SH-SY5Y (cell line): ENCODE results near the gene ICOS.

Experiments used
- GATA2 ChIP-seq: IDR thresholded peaks from 2 replicates; pipeline ENCODE4 v1.6.1; 2011; ENCODE audit warnings: mild to moderate bottlenecking, low read depth, low read length
- GATA3 ChIP-seq: IDR thresholded peaks from 2 replicates; pipeline ENCODE4 v1.6.1; 2011; ENCODE audit warnings: low read depth, mild to moderate bottlenecking, low read length, moderate library complexity

The ICOS gene

DNA sequence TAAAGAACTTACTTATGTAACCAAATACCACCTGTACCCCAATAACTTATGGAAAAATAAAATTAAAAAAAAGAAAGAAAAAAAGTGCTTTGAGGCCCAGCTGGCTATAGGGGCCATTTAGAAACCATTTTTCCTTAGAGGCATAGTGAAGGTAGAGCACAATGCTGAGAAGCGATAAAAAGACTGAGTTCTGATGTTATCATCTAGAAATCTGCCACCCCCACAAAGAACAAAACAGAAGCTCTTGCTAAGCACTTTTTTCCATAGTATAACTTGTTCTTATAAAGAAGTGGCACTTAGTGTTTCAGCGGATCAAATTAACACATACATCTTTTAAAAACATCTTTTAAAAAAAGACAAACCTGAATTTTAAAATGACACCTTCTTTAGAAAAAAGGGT, 51.4 kb downstream of the ICOS start:
- TF ChIP-seq GATA2 = no peak
- no peak for TF ChIP-seq GATA3

DNA sequence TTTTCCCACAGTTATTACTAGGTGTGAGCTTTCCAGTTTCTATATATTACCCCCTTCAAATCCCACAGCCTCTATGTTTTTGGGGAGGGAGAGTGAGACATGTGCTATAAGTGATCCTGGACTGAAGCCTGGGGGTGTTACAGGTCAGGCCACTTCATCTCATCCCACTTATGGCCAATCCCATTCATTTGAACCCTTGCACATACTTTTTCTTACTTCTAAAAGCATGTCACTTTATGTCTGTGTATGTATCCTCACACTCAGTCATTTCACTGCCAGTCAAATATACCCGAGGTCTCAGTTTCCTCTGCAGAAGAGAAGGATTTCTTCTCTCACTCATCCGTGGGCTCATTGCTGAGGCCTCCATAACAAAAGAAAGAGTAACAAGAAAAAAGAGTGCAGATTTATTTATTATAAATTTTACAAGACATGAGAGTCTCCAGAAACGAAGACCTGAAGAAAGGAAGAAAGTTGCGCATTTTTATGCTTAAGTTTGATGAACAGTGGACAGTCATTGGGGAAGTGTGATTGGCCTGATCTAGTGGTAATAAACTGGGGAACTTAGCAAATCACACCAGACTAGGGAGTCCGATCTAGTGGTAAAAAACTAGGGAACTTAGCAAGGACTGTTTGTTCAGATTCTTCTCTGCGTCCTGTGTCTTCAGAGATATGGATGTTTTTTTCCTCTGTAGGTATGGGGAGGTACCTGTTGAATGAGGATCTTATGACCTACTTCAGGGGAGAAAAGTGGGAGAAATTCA, 52.1 kb downstream of the ICOS start:
- no peak for TF ChIP-seq GATA3
- no peak for TF ChIP-seq GATA2

DNA sequence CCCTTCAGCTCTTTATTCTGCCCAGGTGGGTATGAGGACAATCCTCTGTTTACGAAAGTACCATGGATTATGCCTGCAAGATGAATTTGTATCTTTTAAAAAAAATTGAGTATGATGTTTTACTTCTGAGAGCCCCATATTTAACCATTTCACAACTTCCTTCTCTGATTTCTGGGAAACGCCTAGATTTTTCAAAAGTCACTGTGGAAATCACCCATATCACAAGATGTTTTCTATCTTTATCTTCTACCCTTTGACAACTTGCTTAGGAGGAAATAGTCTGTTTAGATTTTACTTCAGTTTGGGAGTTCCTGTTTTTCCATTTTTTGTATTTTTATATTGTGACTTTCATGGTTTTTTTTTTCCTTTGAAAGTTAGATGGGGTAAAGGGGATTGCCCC, 53.0 kb downstream of the ICOS start:
- TF ChIP-seq GATA2 = no peak
- TF ChIP-seq GATA3 = no peak

DNA sequence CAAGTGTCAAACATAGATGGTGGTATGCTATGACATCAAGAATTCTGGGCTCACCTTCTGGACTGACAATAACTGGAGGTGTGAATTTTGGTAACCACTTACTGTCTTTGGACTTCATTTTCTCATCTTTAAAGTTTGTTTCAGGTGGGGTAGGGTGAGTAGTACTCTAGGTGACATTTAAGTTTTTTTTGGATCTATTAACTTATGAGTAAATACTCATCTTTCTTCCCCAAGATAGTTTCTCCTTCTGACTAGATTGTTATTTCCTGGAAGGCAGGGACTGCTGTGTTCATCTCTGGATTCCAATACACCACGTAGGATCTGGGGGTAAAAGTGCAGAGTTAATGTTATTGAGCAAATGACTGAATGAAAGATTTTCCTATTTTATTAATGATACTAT, 55.9 kb downstream of the ICOS start:
- no peak for TF ChIP-seq GATA3
- no peak for TF ChIP-seq GATA2

DNA sequence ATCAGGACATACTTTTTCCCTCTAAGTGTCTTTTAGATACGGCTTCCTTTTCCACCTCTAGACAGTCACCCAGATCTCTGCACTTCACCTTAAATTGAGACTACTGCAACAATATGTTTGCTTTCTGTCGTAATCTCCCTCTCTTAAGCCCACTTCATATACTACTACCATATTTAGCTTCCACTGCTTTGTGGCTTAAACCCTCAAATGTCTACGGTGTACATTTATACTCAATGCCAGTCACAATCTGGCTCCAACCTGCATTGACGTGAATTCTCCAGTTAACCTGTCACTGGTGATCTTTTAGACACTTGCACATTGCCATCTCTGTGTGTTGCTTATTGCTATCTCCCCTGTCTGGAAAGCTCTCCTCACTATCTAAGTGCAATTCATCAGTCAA, 56.4 kb downstream of the ICOS start:
- TF ChIP-seq GATA3 = no peak
- TF ChIP-seq GATA2 = no peak

DNA sequence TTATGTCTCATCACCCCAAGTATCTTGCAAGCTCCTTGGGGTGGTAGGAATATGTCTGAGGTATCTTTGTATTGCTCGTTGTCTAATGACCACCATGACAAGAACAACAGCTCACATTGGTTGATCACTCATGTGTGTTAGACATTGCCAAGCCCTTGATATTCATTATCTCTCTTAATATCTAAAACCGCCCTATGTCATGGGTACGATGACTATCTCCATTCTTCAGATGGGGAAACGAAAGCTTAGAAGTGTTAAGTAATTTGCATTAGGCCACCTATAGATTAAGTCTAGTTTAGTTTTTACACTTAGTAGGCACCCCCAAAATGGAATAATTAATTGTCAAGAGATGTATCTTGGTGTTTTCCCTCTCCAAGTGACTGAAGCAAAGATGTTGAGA, 57.0 kb downstream of the ICOS start:
- no peak for TF ChIP-seq GATA3
- no peak for TF ChIP-seq GATA2

DNA sequence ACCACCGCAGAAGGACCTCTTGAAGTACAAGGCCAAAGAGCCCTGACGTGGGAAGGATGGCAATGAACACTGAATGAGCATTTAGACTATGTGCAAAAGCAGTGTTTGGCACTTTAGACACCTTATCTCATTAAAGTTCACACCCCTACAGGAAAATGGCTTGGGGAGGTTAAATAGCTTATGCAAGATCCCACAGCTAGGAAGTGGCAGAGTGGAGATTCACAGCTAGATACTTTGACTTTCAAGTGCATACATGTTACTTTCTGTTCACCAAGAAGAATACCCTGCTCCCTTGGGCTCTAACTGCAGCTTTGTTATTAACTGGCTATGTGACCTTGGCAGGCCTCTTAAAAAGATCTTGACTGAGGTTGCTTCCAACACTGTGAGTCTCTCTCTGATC, 58.2 kb downstream of the ICOS start:
- TF ChIP-seq GATA2 = no peak
- no peak for TF ChIP-seq GATA3

DNA sequence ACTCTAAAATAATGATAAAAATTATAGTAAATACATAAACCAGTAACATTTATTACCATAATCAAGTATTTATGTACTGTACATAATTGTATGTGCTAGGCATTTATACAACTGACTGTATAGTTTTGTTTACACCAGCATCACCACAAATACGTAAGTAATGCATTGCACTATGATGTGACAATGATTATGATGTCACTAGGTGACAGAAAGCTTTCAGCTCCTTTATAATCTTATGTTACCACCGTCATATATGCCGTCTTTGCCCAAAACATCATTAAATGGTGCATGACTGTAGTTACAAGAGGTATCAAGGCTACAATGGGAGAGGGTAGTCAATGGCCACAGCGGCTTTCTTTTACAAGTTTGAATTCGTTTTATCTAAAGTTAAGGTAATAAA, 60.1 kb downstream of the ICOS start:
- no peak for TF ChIP-seq GATA2

DNA sequence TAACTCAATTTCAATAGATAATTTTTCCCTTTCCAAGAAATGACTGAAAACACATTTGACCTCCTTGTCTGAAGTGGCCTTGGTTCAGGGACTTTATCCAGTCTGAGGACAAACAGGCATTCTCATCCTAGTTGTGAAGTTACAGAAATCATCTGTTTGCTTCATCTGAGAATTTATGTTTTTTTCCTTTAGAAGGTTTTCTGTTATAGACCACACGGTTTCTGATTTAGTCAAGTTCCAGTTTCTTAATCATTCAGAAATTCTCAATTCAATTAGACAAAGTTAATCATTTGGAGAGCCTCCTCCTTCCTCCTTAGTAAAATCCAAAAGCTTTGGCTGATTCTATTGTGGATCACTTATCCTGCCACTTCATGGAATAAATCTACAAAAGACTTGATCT, 60.9 kb downstream of the ICOS start:
- no peak for TF ChIP-seq GATA3
- no peak for TF ChIP-seq GATA2

DNA sequence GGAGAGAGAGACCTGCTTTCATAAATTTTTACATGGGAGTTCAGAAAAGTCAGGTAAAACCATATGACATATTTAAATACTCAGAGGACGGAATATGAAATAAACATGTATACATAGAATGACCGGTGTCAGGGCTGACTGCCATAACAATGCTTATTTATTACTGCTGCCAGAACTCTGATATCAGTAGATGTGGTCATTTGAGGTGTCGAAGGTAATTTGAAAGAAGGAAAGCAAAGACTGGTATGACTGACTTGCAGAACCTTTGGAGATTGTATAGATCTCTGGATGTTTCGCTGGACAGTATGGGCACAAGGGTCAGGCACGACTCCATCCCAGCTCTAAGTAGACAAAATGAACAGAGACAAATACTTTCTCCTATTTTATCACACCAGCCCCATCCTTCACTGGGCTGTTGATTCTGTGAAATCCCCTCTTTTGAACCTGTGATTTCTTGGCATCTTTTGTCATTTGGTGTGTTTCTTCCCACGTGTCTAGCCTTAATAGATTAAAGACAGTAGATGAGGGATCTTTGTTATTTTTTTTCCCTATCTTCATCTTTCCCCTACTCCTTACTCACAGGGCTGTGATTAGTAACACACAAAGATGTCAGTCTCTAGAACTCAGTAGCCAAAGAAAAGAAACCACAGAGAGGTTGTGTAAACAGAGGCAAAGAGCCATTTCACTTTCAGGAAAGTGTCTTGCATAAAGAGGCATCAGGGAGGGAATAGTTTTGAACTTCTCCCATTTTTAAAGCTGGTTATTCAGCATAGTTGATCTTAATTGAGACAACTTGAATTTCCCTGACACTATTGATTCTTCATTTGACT, 61.6 kb downstream of the ICOS start:
- no peak for TF ChIP-seq GATA3

DNA sequence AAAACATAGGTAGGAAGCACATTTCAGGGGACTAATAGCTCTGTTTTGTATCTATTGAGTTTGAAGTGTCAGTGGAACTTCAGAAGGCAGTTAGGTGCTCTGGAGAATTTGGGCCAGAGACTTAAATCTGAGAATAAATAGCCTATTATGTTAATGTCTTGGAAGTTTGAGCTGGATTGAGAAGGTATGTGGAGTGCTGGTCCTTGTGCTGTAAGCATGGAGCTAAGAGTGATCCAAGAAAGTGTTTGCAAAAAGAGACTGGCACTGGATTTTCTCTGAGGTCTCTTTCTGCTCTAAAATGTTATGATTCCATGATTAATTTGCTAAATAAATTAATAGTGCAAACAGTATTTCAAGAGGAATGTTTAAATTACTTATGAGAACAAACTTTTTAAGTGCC, 63.3 kb downstream of the ICOS start:
- TF ChIP-seq GATA2 (no peak), GATA3 (no peak)

DNA sequence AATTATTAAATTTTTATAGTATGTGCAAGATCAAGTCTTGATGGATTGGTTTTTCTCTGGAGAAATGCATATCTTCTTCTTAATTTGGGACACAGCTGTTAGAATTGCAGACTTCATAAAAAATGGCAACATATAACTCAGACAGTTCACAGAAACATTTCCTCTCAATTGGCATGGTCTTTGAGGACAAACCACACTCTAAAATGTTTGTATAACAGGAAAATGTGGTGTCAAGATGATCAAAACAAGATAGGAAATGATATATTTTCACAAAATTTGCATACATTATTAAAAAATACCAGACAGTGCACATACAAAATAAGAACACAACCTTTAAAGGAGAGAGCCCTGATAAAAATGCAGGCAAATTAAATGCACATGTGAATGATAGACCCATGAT, 63.9 kb downstream of the ICOS start:
- TF ChIP-seq GATA3 (no peak), GATA2 (no peak)

DNA sequence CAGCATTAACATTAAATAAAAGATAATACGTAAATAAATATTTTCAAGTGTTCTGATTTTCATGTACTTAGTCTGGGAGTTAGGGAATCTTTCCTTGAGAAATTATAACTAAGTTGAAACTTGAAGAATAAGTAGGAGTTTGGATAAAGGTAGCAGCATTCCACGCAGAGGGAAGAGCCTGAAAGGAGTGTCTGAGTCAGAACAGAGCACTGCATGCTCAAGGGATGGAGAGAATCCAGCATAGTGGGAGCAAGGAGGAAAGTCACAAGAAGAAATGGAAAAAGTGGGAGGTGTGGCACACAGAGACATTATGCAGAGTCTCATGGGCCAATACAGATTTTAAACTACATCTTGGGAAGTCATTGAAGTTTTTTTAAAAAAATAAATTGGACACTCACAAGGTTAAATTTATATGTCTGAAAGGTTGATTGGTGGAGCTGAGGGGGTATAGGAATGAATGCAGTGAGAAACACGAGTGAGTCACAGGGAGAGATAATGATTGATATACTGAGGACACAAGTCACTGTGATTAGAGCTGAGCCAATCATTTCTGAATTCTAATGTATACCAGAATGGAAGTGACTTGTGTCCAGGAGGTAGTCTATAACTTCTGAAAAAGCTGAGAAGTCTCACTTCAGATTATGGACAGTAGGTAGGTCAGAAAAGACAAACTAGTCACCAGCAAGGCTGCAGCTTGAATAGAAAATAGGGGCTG, 66.9 kb downstream of the ICOS start:
- no peak for TF ChIP-seq GATA2
- no peak for TF ChIP-seq GATA3

DNA sequence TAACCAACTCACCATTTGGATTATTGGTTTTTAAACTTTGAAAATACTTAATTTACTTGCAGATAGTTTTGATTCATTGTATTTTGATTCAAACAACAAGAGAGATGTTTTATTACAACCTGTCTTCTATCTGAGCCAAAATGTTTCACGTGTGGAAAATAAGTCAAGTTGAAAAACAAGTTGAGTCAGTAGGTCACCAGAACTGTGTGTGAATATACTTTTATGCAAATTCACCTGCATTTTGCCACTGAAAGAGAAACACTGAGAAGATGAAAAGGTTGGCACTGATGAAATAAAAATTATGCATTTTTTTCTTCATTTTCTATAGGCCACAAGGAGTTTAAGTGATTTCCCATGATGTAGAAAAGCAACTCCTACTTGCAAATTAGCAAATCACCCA, 68.3 kb downstream of the ICOS start:
- no peak for TF ChIP-seq GATA3
- no peak for TF ChIP-seq GATA2
